HEK293 (cell line): ENCODE measurements around the gene MXRA8.

Source experiments
- GLI4 ChIP-seq: fragments of 450-650 bp; formaldehyde crosslinking; IDR thresholded peaks from 2 replicates; pipeline ENCODE4 v1.5.1; 2016; ENCODE audit warnings: missing biosample characterization, missing genetic modification characterization
- GLIS2 ChIP-seq: fragments of 450-650 bp; formaldehyde crosslinking; IDR thresholded peaks from 2 replicates; pipeline ENCODE4 v1.5.1; 2016; ENCODE audit warnings: missing biosample characterization, missing genetic modification characterization
- HOXC10 ChIP-seq: sonication (generic); formaldehyde crosslinking; IDR thresholded peaks from 2 replicates; pipeline ENCODE4 v1.8.1; 2023; ENCODE audit warnings: mild to moderate bottlenecking, missing genetic modification reagents
- IKZF3 ChIP-seq: fragments of 450-650 bp; IDR thresholded peaks from 2 replicates; pipeline ENCODE4 v1.5.0; 2018; ENCODE audit warnings: missing biosample characterization, mild to moderate bottlenecking, missing genetic modification characterization, moderate library complexity
- KLF8 ChIP-seq: fragments of 450-650 bp; formaldehyde crosslinking; IDR thresholded peaks from 2 replicates; pipeline ENCODE4 v1.5.1; 2016; ENCODE audit warnings: missing biosample characterization, missing genetic modification characterization
- MEIS1 ChIP-seq: sonication (generic); formaldehyde crosslinking; IDR thresholded peaks from 2 replicates; pipeline ENCODE4 v1.8.1; 2022; ENCODE audit warnings: missing genetic modification reagents, mild to moderate bottlenecking, borderline replicate concordance
- MZF1 ChIP-seq: fragments of 450-650 bp; formaldehyde crosslinking; IDR thresholded peaks from 2 replicates; pipeline ENCODE4 v1.5.1; 2017; ENCODE audit warnings: missing biosample characterization, missing genetic modification characterization, borderline replicate concordance
- PRDM4 ChIP-seq: fragments of 450-650 bp; formaldehyde crosslinking; IDR thresholded peaks from 2 replicates; pipeline ENCODE4 v1.5.1; 2017; ENCODE audit warnings: missing biosample characterization, missing genetic modification characterization
- SALL2 ChIP-seq: fragments of 450-650 bp; formaldehyde crosslinking; IDR thresholded peaks from 2 replicates; pipeline ENCODE4 v1.5.0; 2017; ENCODE audit warnings: missing biosample characterization, mild to moderate bottlenecking, missing genetic modification characterization, borderline replicate concordance
- SP3 ChIP-seq: fragments of 450-650 bp; formaldehyde crosslinking; IDR thresholded peaks from 2 replicates; pipeline ENCODE4 v1.5.1; 2016; ENCODE audit warnings: missing biosample characterization, missing genetic modification characterization
- SP7 ChIP-seq: fragments of 450-650 bp; formaldehyde crosslinking; IDR thresholded peaks from 2 replicates; pipeline ENCODE4 v1.5.1; 2016; ENCODE audit warnings: missing biosample characterization, missing genetic modification characterization
- ZBTB49 ChIP-seq: fragments of 450-650 bp; formaldehyde crosslinking; IDR thresholded peaks from 2 replicates; pipeline ENCODE4 v1.5.1; 2016; ENCODE audit warnings: missing biosample characterization, missing genetic modification characterization, low read depth
- ZBTB6 ChIP-seq: fragments of 450-650 bp; formaldehyde crosslinking; IDR thresholded peaks from 2 replicates; pipeline ENCODE4 v1.5.1; 2017; ENCODE audit warnings: missing biosample characterization, missing genetic modification characterization
- ZIC2 ChIP-seq: fragments of 450-650 bp; formaldehyde crosslinking; IDR thresholded peaks from 2 replicates; pipeline ENCODE4 v1.5.1; 2016; ENCODE audit warnings: missing biosample characterization, missing genetic modification characterization
- ZNF112 ChIP-seq: fragments of 450-650 bp; formaldehyde crosslinking; IDR thresholded peaks from 2 replicates; pipeline ENCODE4 v1.5.0; 2017; ENCODE audit warnings: missing biosample characterization, missing genetic modification characterization
- ZNF121 ChIP-seq: fragments of 450-650 bp; formaldehyde crosslinking; IDR thresholded peaks from 2 replicates; pipeline ENCODE4 v1.5.1; 2016; ENCODE audit warnings: missing biosample characterization, missing genetic modification characterization
- ZNF133 ChIP-seq: fragments of 450-650 bp; formaldehyde crosslinking; IDR thresholded peaks from 2 replicates; pipeline ENCODE4 v1.5.1; 2016; ENCODE audit warnings: missing biosample characterization, missing genetic modification characterization
- ZNF138 ChIP-seq: fragments of 450-650 bp; formaldehyde crosslinking; IDR thresholded peaks from 2 replicates; pipeline ENCODE4 v1.5.1; 2016; ENCODE audit warnings: missing biosample characterization, missing genetic modification characterization, borderline replicate concordance
- ZNF175 ChIP-seq: fragments of 450-650 bp; formaldehyde crosslinking; IDR thresholded peaks from 2 replicates; pipeline ENCODE4 v1.5.1; 2016; ENCODE audit warnings: missing biosample characterization, missing genetic modification characterization
- ZNF19 ChIP-seq: fragments of 450-650 bp; formaldehyde crosslinking; IDR thresholded peaks from 2 replicates; pipeline ENCODE4; 2016; ENCODE audit warnings: missing biosample characterization, missing genetic modification characterization, low read depth
- ZNF302 ChIP-seq: fragments of 450-650 bp; formaldehyde crosslinking; IDR thresholded peaks from 2 replicates; pipeline ENCODE4 v1.5.1; 2016; ENCODE audit warnings: missing biosample characterization, missing genetic modification characterization, low read depth
- ZNF311 ChIP-seq: fragments of 450-650 bp; formaldehyde crosslinking; IDR thresholded peaks from 2 replicates; pipeline ENCODE4 v1.5.1; 2017; ENCODE audit warnings: missing biosample characterization, missing genetic modification characterization, borderline replicate concordance
- ZNF341 ChIP-seq: fragments of 450-650 bp; formaldehyde crosslinking; IDR thresholded peaks from 2 replicates; pipeline ENCODE4; 2016; ENCODE audit warnings: low read depth, missing biosample characterization, missing genetic modification characterization
- ZNF362 ChIP-seq: fragments of 450-650 bp; formaldehyde crosslinking; IDR thresholded peaks from 2 replicates; pipeline ENCODE4 v1.5.1; 2016; ENCODE audit warnings: missing biosample characterization, missing genetic modification characterization
- ZNF510 ChIP-seq: fragments of 450-650 bp; formaldehyde crosslinking; IDR thresholded peaks from 2 replicates; pipeline ENCODE4 v1.5.1; 2018; ENCODE audit warnings: mild to moderate bottlenecking, missing genetic modification characterization, missing biosample characterization; ENCODE audit not compliant: insufficient replicate concordance
- ZNF530 ChIP-seq: fragments of 450-650 bp; formaldehyde crosslinking; IDR thresholded peaks from 2 replicates; pipeline ENCODE4 v1.5.1; 2016; ENCODE audit warnings: low read depth, missing biosample characterization, missing genetic modification characterization
- ZNF544 ChIP-seq: fragments of 450-650 bp; formaldehyde crosslinking; IDR thresholded peaks from 2 replicates; pipeline ENCODE4 v1.5.0; 2017; ENCODE audit warnings: missing biosample characterization, missing genetic modification characterization
- ZNF548 ChIP-seq: fragments of 450-650 bp; formaldehyde crosslinking; IDR thresholded peaks from 2 replicates; pipeline ENCODE4 v1.5.1; 2016; ENCODE audit warnings: missing biosample characterization, missing genetic modification characterization
- ZNF610 ChIP-seq: fragments of 450-650 bp; formaldehyde crosslinking; IDR thresholded peaks from 2 replicates; pipeline ENCODE4 v1.5.1; 2016; ENCODE audit warnings: missing biosample characterization, missing genetic modification characterization, borderline replicate concordance
- ZNF626 ChIP-seq: fragments of 450-650 bp; sonication (Bioruptor Pico); formaldehyde crosslinking; IDR thresholded peaks from 2 replicates; pipeline ENCODE4 v1.5.1; 2018; ENCODE audit warnings: missing biosample characterization, missing genetic modification characterization, inconsistent platforms
- ZNF629 ChIP-seq: fragments of 450-650 bp; formaldehyde crosslinking; IDR thresholded peaks from 2 replicates; pipeline ENCODE4 v1.5.1; 2017; ENCODE audit warnings: missing biosample characterization, missing genetic modification characterization
- ZNF792 ChIP-seq: fragments of 450-650 bp; formaldehyde crosslinking; IDR thresholded peaks from 2 replicates; pipeline ENCODE4 v1.5.1; 2016; ENCODE audit warnings: missing biosample characterization, missing genetic modification characterization
- ZSCAN18 ChIP-seq: fragments of 450-650 bp; formaldehyde crosslinking; IDR thresholded peaks from 2 replicates; pipeline ENCODE4 v1.5.1; 2016; ENCODE audit warnings: missing biosample characterization, missing genetic modification characterization

MXRA8 gene

GRCh38 chr1:1406821-1407635 lies 48.7 kb upstream of the MXRA8 start, which contains the start of gene MRPL20 (continued):
- TF ChIP-seq ZNF548 (no peak), HOXC10 (CRISPR knock-in tag) (no peak), ZNF544 (tag by site-specific recombination) (no peak), SALL2 (tag by site-specific recombination) (no peak), ZNF792 (tag by site-specific recombination) (no peak), ZBTB6 (no peak; the same call in 1 of the 2 replicates), ZSCAN18 (no peak), MEIS1 (CRISPR knock-in tag) (no peak), ZNF121 (tag by site-specific recombination) (no peak), ZNF629 (tag by site-specific recombination) (peak; percentile 72), ZNF610 (0 out of 2 replicates have a peak, but pooled peaks have one; percentile 53), ZIC2 (tag by site-specific recombination) (peak; percentile 37; the same call in 1 of the 2 replicates), ZNF311 (tag by site-specific recombination) (no peak), ZNF19 (no peak), ZNF362 (tag by site-specific recombination) (no peak), ZNF626 (tag by site-specific recombination) (no peak), IKZF3 (no peak), ZNF138 (no peak), ZNF530 (no peak), ZNF112 (tag by site-specific recombination) (no peak), ZNF175 (tag by site-specific recombination) (no peak), SP7 (tag by site-specific recombination) (peak; percentile 57; the same call in 1 of the 2 replicates), ZNF302 (no peak), GLIS2 (tag by site-specific recombination) (peak; percentile 85), GLI4 (tag by site-specific recombination) (no peak), ZNF133 (tag by site-specific recombination) (no peak), ZBTB49 (tag by site-specific recombination) (no peak), MZF1 (no peak), PRDM4 (peak; percentile 36; the same call in 1 of the 2 replicates), SP3 (tag by site-specific recombination) (no peak; the same call in none of the 2 replicates), ZNF510 (tag by site-specific recombination) (no peak), ZNF341 (tag by site-specific recombination) (no peak), KLF8 (tag by site-specific recombination) (peak; percentile 66; the same call in 1 of the 2 replicates)
